HCT116 (cell line): ENCODE results near the gene RASGRF2.

ENCODE experiments used
- CEBPB ChIP-seq: IDR thresholded peaks from 2 replicates; pipeline ENCODE4 v1.6.1; 2012; ENCODE audit warnings: low read depth
- CTCF ChIP-seq, 3 experiments: fragments of 200-600 bp in 1 of 3; sonication (generic) in 1 of 3; IDR thresholded peaks in 2 of 3; conservative IDR thresholded peaks in 1 of 3; 2 replicates each; pipeline ENCODE4 v1.5.1; 2012 to 2017; ENCODE audit warnings: low read depth in 2 of 3, low read length in 2 of 3, antibody characterized with exemption in 1 of 3, borderline replicate concordance in 1 of 3, control low read depth in 1 of 3, mild to moderate bottlenecking in 1 of 3, mixed read lengths in 1 of 3, mixed run types in 1 of 3, moderate library complexity in 1 of 3; ENCODE audit not compliant: insufficient read depth in 1 of 3
- EGR1 ChIP-seq: IDR thresholded peaks from 2 replicates; pipeline ENCODE4 v1.6.1; 2012; ENCODE audit warnings: low read depth
- ELF1 ChIP-seq: IDR thresholded peaks from 2 replicates; pipeline ENCODE4 v1.6.1; 2012; ENCODE audit warnings: low read depth, borderline replicate concordance
- EZH2 ChIP-seq: fragments of 200-600 bp; sonication (generic); IDR thresholded peaks from 2 replicates; pipeline ENCODE4 v1.6.1; 2017; ENCODE audit warnings: antibody characterized with exemption, mixed run types
- EZH2phosphoT487 ChIP-seq: fragments of 200-600 bp; IDR thresholded peaks from 2 replicates; pipeline ENCODE4 v1.6.1; 2018; ENCODE audit warnings: antibody characterized with exemption, borderline replicate concordance
- MAX ChIP-seq: IDR thresholded peaks from 2 replicates; pipeline ENCODE4 v1.6.1; 2012
- POLR2A ChIP-seq: IDR thresholded peaks from 2 replicates; pipeline ENCODE4 v1.7.0; 2011; ENCODE audit warnings: borderline replicate concordance; ENCODE audit not compliant: insufficient read depth, insufficient read length; ENCODE audit errors: extremely low read depth
- POLR2AphosphoS5 ChIP-seq: IDR thresholded peaks from 2 replicates; pipeline ENCODE4 v1.6.1; 2011; ENCODE audit warnings: mild to moderate bottlenecking, low read depth, low read length, moderate library complexity
- RAD21 ChIP-seq: IDR thresholded peaks from 2 replicates; pipeline ENCODE4 v1.6.1; 2012; ENCODE audit warnings: low read depth, mild to moderate bottlenecking
- REST ChIP-seq: IDR thresholded peaks from 2 replicates; pipeline ENCODE4 v1.6.1; 2012; ENCODE audit warnings: low read depth
- SIN3A ChIP-seq: IDR thresholded peaks from 2 replicates; pipeline ENCODE4 v1.6.1; 2012; ENCODE audit warnings: low read depth

GRCh38 chr5:81046041-81046440 is 85.9 kb downstream of the RASGRF2 start:
- TF ChIP-seq CTCF (IDR thresholded peaks at IDR 0.05 in 2 of 3, conservative IDR thresholded peaks at IDR 0.05 in 1 of 3; ENCODE audit: borderline replicate concordance in 1 of 3, insufficient read depth in 1 of 3, low read depth in 2 of 3, low read length in 2 of 3) = no peak
- TF ChIP-seq ELF1 = no peak
- TF ChIP-seq REST = no peak
- TF ChIP-seq POLR2AphosphoS5 = no peak
- TF ChIP-seq EZH2 = no peak
- TF ChIP-seq POLR2A = no peak
- TF ChIP-seq MAX = no peak
- no peak for TF ChIP-seq SIN3A
- TF ChIP-seq EGR1 = no peak
- TF ChIP-seq EZH2phosphoT487 = no peak
- TF ChIP-seq RAD21 = no peak
- TF ChIP-seq CEBPB = no peak
